Spinal cord (tissue), 10 donors: ENCODE data around the gene ZSWIM3. TPM values are rescaled to one million over a fixed set of nuclear protein-coding genes. Genes with fewer than 3 reads are reported as not detected.
A peak's percentile ranks its signal among the peaks of the same experiment; 100 is the strongest.

Experiments
- DNase-seq, 6 donors: peaks; one replicate each; pipeline versions ENCODE4 v3.0.0 to v3.0.0-alpha.2; 2013 to 2015; ENCODE audit warnings: low spot score in 6 of 6, low read depth in 4 of 6
- H3K27ac ChIP-seq: one replicate; pipeline ENCODE4 v1.5.1; 2013; ENCODE audit warnings: low read depth, low read length, control low read depth
- H3K27me3 ChIP-seq: one replicate; pipeline ENCODE4 v1.6.1; 2013; ENCODE audit warnings: low read length; ENCODE audit not compliant: control insufficient read depth, insufficient read depth
- H3K36me3 ChIP-seq: one replicate; pipeline ENCODE4 v1.6.1; 2013; ENCODE audit warnings: low read length; ENCODE audit not compliant: control insufficient read depth, insufficient read depth
- H3K4me1 ChIP-seq: one replicate; pipeline ENCODE4 v1.6.1; 2013; ENCODE audit warnings: low read length; ENCODE audit not compliant: control insufficient read depth, insufficient read depth
- H3K4me3 ChIP-seq: one replicate; pipeline ENCODE4 v1.5.1; 2013; ENCODE audit warnings: low read depth, low read length, control low read depth
- H3K9me3 ChIP-seq: one replicate; pipeline ENCODE4 v1.6.1; 2013; ENCODE audit warnings: low read length; ENCODE audit not compliant: control insufficient read depth, insufficient read depth
- WGBS: methylation state at CpG from one replicate; pipeline ENCODE4 v1.1.5; 2013; ENCODE audit warnings: missing lambda C conversion rate; ENCODE audit not compliant: insufficient coverage; 5-methylcytosine and 5-hydroxymethylcytosine counted together
- polyA plus RNA-seq, 2 donors: library from polyadenylated mRNA; unstranded; fragments of 120-200 nt; gene quantifications; one replicate each; pipeline ENCODE4 v1.2.1, GENCODE V29; 2013; ENCODE audit not compliant: insufficient read length in 2 of 2
- total RNA-seq, 2 donors: library from RNA; depleted of rRNA in 1 of 2; stranded (reverse); fragments of 120-200 nt in 1 of 2; fragments of >200 nt in 1 of 2; gene quantifications; one replicate each; pipeline versions ENCODE4 v1.2.3 to v1.2.4, GENCODE V29; 2013 to 2014
- donor health status: healthy.

The ZSWIM3 gene
- total and polyA plus RNA-seq, 4 donors = 6.1 to 9.3 (median 8.0) TPM

DNA sequence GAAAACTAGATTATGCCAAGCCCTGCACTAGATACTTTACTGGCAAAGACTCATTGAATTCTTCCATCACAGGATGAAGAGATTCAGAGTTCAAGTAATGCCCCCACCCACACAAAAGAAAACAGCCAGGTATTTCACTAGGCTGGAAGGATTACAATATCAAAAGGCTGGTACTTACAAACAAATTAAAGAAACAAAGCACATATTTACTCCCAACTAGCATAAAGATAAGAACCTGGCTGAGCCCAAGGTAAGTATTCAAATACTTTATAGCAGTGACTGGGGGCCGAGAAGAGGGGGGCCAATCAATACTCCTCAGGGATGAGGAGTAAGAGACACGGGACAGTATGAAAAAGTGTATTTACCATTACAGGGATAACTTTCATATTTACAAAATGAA is 3.9 kb upstream of the ZSWIM3 start:
- Histone ChIP-seq H3K4me1 (peaks cover 35% of the 10 kb centered on the region), H3K4me3 (no peak overlapping the region), H3K36me3 (peaks cover 36% of the 10 kb centered on the region), H3K9me3 (no peaks in the 10 kb centered on the region), H3K27ac (no peak overlapping the region), H3K27me3 (no peaks in the 10 kb centered on the region)
- no CpG with 5 or more reads among the region's 2 CpGs for WGBS
- DNase-seq = no peak

DNA sequence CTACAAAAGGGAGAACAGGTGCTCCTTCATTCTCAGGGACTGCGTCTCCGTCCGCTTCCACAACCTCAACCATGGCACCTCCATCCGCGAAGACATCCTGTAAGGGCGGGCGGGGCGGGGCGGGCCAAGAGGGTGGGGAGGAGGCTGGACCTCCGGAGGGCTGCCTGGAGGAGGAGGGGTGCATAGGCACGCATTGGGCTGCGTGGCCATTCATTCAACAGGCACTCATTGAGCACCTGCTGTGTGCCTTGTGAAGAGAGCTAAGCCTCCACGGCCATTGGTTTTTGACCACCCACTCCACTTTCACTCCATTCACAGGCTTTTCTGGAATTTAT is 435 bp downstream of the ZSWIM3 start:
- peaks cover 16% of the 10 kb centered on the region for H3K36me3 ChIP-seq
- H3K4me3 ChIP-seq = peak overlapping the region; percentile 84
- 0% methylated on average over 1 of the region's 13 CpGs for WGBS
- H3K27me3 ChIP-seq = no peaks in the 10 kb centered on the region
- H3K9me3 ChIP-seq = no peaks in the 10 kb centered on the region
- H3K4me1 ChIP-seq = peaks cover 35% of the 10 kb centered on the region
- peak overlapping the region; percentile 79 for H3K27ac ChIP-seq
- no peak for DNase-seq

DNA sequence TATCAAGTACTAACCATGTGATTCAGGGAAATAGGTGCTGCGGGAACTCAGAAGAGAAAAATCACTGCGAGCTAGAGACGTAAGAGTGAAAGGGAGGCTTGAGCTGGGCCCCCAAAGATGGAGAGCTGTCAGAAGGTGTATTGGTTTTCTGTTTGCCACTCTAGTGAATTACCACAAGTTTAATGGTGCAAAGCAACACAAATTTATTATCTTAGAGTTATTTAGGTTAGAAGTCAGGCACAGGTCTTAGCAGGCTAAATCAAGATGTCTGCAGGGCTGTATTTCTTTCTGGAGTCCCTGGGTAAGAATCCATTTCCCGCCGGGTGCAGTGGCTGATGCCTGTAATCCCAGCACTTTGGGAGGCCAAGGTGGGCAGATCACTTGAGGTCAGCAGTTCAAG is 2.5 kb downstream of the ZSWIM3 start:
- Histone ChIP-seq H3K36me3 (peaks cover 4% of the 10 kb centered on the region), H3K4me3 (no peak overlapping the region), H3K9me3 (no peaks in the 10 kb centered on the region), H3K27me3 (no peaks in the 10 kb centered on the region), H3K27ac (no peak overlapping the region), H3K4me1 (peaks cover 31% of the 10 kb centered on the region)
- DNase-seq = no peak
- 85% methylated on average over 5 of the region's 5 CpGs for WGBS

GRCh38 chr20:45860560-45861220 is 3.3 kb downstream of the ZSWIM3 start:
- Histone ChIP-seq H3K27ac (no peak overlapping the region), H3K4me1 (peaks cover 25% of the 10 kb centered on the region)
- WGBS = 83% methylated on average over 4 of the region's 7 CpGs

DNA sequence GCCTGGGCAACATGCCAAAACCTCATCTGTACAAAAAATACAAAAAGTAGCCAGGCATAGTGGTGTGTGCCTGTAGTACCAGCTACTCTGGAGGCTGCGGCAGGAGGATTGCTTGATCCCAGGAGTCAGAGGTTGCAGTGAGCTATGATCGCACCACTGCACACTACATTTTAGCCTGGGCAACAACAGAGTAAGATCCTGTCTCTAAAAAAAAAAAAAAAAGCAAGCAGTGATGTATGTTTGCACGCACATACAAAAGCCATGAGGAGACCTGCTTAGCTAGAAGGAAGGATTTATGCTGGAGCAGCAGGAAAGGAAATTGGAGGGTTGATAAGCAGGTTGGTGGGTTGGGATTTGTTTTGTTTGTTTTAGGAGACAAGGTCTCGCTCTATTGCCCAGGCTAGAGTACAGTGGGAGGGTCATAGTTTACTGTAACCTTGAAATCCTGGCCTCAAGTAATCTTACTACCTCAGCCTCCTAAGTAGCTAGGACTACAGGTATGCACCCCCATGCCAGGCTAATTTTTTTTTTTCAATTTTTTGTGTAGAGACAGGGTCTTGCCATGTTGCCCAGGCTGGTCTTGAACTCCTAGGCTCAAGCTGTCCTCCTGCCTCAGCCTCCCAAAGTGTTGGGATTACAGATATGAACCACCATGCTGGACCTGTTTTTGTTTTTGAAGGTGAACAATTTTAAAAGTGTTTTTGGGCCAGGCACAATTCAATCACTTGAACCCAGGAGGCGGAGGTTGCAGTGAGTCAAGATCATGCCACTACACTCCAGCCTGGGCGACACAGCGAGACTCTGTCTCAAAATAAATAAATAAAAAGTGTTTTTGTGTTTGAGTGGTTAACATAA is 4.0 kb downstream of the ZSWIM3 start:
- H3K27me3 ChIP-seq = no peaks in the 10 kb centered on the region
- no peak overlapping the region for H3K27ac ChIP-seq
- H3K4me3 ChIP-seq = no peak overlapping the region
- DNase-seq = peak in 2 of 6 donors; percentile 5 to 58
- H3K4me1 ChIP-seq = peaks cover 17% of the 10 kb centered on the region
- peaks cover 2% of the 10 kb centered on the region for H3K36me3 ChIP-seq
- no peaks in the 10 kb centered on the region for H3K9me3 ChIP-seq
- WGBS = 83% methylated on average over 1 of the region's 7 CpGs

More at GRCh38 chr20:45860560-45861220, 3.3 kb downstream of the ZSWIM3 start:
- Histone ChIP-seq H3K27me3 (no peaks in the 10 kb centered on the region), H3K36me3 (peaks cover 2% of the 10 kb centered on the region), H3K9me3 (no peaks in the 10 kb centered on the region), H3K4me3 (no peak overlapping the region)
- peak in 1 of 6 donors; percentile 35 for DNase-seq

DNA sequence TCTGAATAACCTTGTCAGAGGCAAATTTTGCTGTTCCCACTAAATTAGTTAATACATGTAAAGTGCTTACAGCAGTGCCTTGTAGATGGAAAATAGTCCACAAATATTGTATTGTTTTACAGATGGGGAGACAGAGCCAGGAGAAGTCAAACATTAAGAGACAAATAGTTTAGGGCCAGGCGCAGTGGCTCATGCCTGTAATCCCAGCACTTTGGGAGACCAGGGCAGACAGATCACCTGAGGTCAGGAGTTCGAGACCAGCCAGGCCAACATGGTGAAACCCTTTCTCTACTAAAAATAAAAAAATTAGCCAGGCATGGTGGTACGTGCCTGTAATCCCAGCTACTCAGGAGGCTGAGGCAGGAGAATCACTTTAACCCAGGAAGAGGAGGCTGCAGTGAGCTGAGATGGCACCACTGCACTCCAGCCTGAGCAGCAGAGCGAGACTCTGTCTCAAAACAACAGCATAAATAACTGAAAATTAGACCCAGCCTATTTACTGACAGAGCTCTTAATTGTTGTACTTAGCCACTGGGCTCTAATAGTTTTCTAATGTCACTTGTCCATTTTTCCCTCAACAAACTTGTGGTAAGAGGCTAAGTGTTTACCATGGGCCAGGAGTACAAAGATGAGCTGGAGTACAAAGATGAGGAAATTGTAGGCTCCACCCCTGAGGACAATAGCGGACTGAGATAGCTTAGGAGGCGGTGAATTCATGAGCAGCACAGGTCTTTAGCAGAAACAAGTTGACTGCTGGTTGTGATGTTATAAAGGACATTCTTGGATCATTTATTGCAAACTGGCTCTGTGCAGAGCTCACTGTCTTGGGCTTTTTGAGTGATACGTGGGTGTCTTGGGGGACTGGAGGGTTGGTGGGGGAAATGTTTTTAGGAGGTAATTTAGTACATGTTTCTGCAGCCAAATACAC is 6.4 kb downstream of the ZSWIM3 start:
- Histone ChIP-seq H3K9me3 (no peaks in the 10 kb centered on the region), H3K4me1 (no peaks in the 10 kb centered on the region), H3K27me3 (no peaks in the 10 kb centered on the region), H3K27ac (no peak overlapping the region), H3K4me3 (no peak overlapping the region), H3K36me3 (peaks cover 2% of the 10 kb centered on the region)
- DNase-seq = no peak
- 86% methylated on average over 5 of the region's 7 CpGs for WGBS

DNA sequence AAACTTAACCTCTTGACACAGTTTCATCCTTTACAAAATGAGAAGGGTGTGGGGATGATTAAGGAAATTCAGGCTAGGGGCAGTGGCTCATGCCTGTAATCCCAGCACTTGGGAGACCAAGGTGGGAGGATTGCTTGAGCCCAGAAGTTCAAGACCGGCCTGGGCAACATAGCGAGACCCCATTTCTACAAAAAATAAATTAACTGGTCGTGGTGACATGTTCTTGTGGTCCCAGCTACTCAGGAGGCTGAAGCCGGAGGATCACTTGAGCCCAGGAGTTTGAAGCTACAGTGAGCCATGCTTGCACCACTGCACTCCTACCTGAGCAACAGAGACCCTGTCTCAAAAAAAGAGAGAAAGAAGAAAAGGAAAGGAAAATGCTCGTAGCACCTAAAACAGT is 9.0 kb downstream of the ZSWIM3 start:
- Histone ChIP-seq H3K27me3 (no peaks in the 10 kb centered on the region), H3K4me1 (no peaks in the 10 kb centered on the region), H3K36me3 (peaks cover 5% of the 10 kb centered on the region), H3K4me3 (no peak overlapping the region), H3K9me3 (no peaks in the 10 kb centered on the region), H3K27ac (no peak overlapping the region)
- DNase-seq = no peak
- 92% methylated on average over 4 of the region's 5 CpGs for WGBS

DNA sequence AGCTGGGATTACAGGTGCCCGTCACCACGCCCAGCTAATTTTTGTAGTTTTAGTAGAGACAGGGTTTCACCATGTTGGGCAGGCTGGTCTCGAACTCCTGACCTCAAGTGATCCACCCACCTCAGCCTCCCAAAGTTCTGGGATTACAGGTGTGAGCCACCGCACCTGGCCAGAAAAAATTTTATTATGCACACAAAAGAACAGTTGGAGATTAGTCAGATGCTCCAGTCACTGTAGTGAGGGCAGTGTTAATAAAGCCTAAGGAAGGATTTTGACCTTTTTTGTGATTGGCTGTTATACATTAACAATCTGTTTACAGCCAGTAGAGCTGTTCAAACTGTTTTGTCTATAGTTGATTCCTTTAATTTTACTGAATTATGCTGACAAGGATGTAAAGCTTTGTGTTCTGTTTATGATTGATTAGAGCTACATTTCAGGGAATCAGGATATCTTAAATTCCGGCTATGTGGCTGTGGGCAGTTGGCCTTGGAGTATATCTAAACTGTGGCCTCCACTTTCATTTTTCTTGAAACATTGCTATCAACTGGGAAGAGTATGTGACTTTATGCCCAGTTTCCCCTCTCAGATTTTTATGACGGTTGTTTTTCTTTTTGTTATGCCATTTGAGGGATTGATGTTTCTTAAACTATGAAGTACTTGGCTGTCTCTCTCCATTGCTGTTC is 9.9 kb downstream of the ZSWIM3 start:
- H3K27ac ChIP-seq = no peak overlapping the region
- no peaks in the 10 kb centered on the region for H3K27me3 ChIP-seq
- no peak for DNase-seq
- 100% methylated on average over 1 of the region's 6 CpGs for WGBS
- peaks cover 3% of the 10 kb centered on the region for H3K36me3 ChIP-seq
- H3K4me3 ChIP-seq = no peak overlapping the region
- no peaks in the 10 kb centered on the region for H3K9me3 ChIP-seq
- no peaks in the 10 kb centered on the region for H3K4me1 ChIP-seq

DNA sequence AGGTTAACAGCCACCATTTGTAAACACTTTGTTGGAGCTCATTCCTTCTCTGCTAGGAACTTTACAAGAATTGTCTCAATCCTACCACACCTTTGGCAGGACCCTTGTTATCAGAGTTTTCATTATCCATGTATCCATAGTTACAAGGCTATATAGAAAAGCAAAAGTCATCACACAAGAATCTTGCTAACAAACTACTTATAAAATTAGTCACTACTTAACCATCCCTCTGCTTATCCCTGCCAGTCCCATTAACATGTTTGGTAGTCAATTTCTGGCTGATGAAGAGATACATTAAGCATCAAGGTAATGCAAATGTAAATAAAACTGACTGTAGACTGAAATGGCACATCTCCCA is 10.4 kb downstream of the ZSWIM3 start:
- H3K27me3 ChIP-seq = no peaks in the 10 kb centered on the region
- no peaks in the 10 kb centered on the region for H3K4me1 ChIP-seq
- no peaks in the 10 kb centered on the region for H3K9me3 ChIP-seq
- DNase-seq = no peak
- H3K36me3 ChIP-seq = peaks cover 7% of the 10 kb centered on the region
- H3K4me3 ChIP-seq = no peak overlapping the region
- H3K27ac ChIP-seq = no peak overlapping the region
